ENCODE measurements around the gene CGB1.

DNA sequence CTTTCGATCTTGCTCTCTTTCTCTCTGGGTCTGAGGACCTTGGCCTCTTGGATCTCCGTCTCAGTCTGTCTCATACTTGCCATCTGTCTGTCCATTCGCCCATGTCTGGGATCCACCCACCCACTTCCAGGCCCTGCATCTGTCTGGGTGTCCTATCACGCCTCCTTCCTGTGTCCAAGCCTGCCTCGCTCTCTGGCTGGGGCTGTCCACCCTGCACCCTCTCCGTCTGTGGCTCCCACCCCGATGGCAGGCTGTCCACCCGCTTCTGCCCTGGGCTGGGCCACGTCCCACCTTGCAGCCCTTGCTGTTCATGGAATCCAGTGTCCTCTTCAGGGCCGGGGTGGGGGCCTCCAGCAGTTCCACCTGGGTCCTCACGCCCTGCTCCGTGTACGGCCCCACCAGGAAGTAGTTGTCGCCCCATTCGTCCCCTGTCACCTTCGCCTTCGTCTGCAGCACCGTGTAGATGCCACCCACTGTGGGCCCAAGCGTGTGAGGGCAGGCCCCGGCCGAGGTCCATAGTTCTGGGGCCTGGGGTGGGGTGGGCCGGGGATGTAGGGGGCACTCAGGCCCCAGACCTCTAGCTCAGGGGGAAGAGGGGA, 45.6 kb downstream of the CGB1 start:
- TF ChIP-seq, protein P1, sequence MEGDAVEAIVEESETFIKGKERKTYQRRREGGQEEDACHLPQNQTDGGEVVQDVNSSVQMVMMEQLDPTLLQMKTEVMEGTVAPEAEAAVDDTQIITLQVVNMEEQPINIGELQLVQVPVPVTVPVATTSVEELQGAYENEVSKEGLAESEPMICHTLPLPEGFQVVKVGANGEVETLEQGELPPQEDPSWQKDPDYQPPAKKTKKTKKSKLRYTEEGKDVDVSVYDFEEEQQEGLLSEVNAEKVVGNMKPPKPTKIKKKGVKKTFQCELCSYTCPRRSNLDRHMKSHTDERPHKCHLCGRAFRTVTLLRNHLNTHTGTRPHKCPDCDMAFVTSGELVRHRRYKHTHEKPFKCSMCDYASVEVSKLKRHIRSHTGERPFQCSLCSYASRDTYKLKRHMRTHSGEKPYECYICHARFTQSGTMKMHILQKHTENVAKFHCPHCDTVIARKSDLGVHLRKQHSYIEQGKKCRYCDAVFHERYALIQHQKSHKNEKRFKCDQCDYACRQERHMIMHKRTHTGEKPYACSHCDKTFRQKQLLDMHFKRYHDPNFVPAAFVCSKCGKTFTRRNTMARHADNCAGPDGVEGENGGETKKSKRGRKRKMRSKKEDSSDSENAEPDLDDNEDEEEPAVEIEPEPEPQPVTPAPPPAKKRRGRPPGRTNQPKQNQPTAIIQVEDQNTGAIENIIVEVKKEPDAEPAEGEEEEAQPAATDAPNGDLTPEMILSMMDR (IDR thresholded peaks at IDR 0.05), result no peak
- TF ChIP-seq POLR2A (IDR thresholded peaks at IDR 0.05), result no peak
